OCI-LY7 (cell line): Measurements from ENCODE around the gene TCAP. TPM values are rescaled to one million over a fixed set of nuclear protein-coding genes. Genes with fewer than 3 reads are reported as not detected.

ENCODE experiments used
- BruUV-seq: library from RNA; stranded (reverse); fragments of 400-500 nt; replicated peaks from 2 replicates; lab custom pipeline; 2021; lab: Mats Ljungman, UMichigan
- CTCF ChIA-PET: fragments of 300-600 bp; sonication (Branson Sonifier 250); formaldehyde crosslinking; loops from one replicate; lab custom pipeline; 2022; ENCODE audit warnings: antibody characterized with exemption; ENCODE audit not compliant: unreplicated experiment; lab: Charles Lee
- POLR2A ChIA-PET: fragments of 300-600 bp; sonication (Branson Sonifier 250); formaldehyde crosslinking; loops from one replicate; lab custom pipeline; 2022; ENCODE audit warnings: antibody characterized with exemption; lab: Charles Lee
- DNase-seq: peaks from one replicate; pipeline ENCODE4 v3.0.0-alpha.2; 2015; ENCODE audit warnings: low spot score
- H2AFZ ChIP-seq: fragments of 200-600 bp; sonication (generic), shearing (Covaris generic); 2 replicates; pipeline ENCODE4 v1.6.1; 2014; ENCODE audit warnings: mild to moderate bottlenecking, antibody characterized with exemption, low read length, moderate library complexity
- H3K27ac ChIP-seq: fragments of 200-600 bp; sonication (generic); 2 replicates; pipeline ENCODE4 v1.5.1; 2014; ENCODE audit warnings: mixed run types, low read depth, mild to moderate bottlenecking, moderate library complexity, low read length, inconsistent platforms; ENCODE audit not compliant: poor library complexity, severe bottlenecking
- H3K36me3 ChIP-seq: fragments of 200-600 bp; sonication (generic); 2 replicates; pipeline ENCODE4 v1.6.1; 2014; ENCODE audit warnings: mild to moderate bottlenecking, antibody characterized with exemption, low read length, moderate library complexity, mixed read lengths; ENCODE audit not compliant: insufficient read depth
- H3K4me1 ChIP-seq: fragments of 200-600 bp; sonication (generic); 2 replicates; pipeline ENCODE4 v1.5.1; 2014; ENCODE audit warnings: mild to moderate bottlenecking, low read length; ENCODE audit not compliant: insufficient read depth, poor library complexity, severe bottlenecking
- H3K4me2 ChIP-seq: fragments of 200-600 bp; sonication (generic); 2 replicates; pipeline ENCODE4 v1.6.1; 2014; ENCODE audit warnings: mild to moderate bottlenecking, low read length
- H3K4me3 ChIP-seq: fragments of 200-600 bp; sonication (generic); 2 replicates; pipeline ENCODE4 v1.5.1; 2014; ENCODE audit warnings: mild to moderate bottlenecking, low read depth, low read length; ENCODE audit not compliant: poor library complexity, severe bottlenecking
- H3K79me2 ChIP-seq: fragments of 200-600 bp; sonication (generic); 2 replicates; pipeline ENCODE4 v1.6.1; 2016; ENCODE audit warnings: low read depth, mild to moderate bottlenecking, low read length, moderate library complexity, mixed read lengths; ENCODE audit not compliant: insufficient read depth
- H3K9me2 ChIP-seq: fragments of 200-600 bp; sonication (generic); 2 replicates; pipeline ENCODE4 v1.6.1; 2016; ENCODE audit warnings: mild to moderate bottlenecking, low read length, mixed read lengths; ENCODE audit not compliant: insufficient read depth
- H3K9me3 ChIP-seq: fragments of 200-600 bp; sonication (generic); 2 replicates; pipeline ENCODE4 v1.6.1; 2014; ENCODE audit warnings: mild to moderate bottlenecking, mixed run types, low read length, mixed read lengths
- H4K20me1 ChIP-seq: fragments of 200-600 bp; sonication (generic); 2 replicates; pipeline ENCODE4 v1.6.1; 2014; ENCODE audit warnings: mild to moderate bottlenecking, antibody characterized with exemption, low read length, moderate library complexity, mixed read lengths; ENCODE audit not compliant: insufficient read depth
- CTCF ChIP-seq: fragments of 200-600 bp; sonication (generic); conservative IDR thresholded peaks from 2 replicates; pipeline ENCODE4 v1.5.1; 2014; ENCODE audit warnings: mild to moderate bottlenecking, antibody characterized with exemption, low read length, moderate library complexity, mixed read lengths
- EZH2phosphoT487 ChIP-seq: fragments of 200-600 bp; sonication (generic); IDR thresholded peaks from 2 replicates; pipeline ENCODE4 v1.6.1; 2018; ENCODE audit warnings: low read depth, borderline replicate concordance, mild to moderate bottlenecking, mixed run types, antibody characterized with exemption, low read length, moderate library complexity, mixed read lengths
- intact Hi-C: fragments of 100-400 bp; cut with micrococcal nuclease; formaldehyde crosslinking; loops from one replicate; pipeline ENCODE4 v1.10.0; 2022; ENCODE audit not compliant: unreplicated experiment
- total RNA-seq, 2 experiments: library from RNA; depleted of rRNA in 1 of 2; stranded (reverse); fragments of >200 nt in 1 of 2; shearing (Covaris generic) in 1 of 2; gene quantifications; 2 replicates each; pipeline ENCODE4 v1.2.3, GENCODE V29; 2014 to 2022

TCAP gene
- total RNA-seq, 2 experiments from 2014 or later, result 1.5 to 2.7 TPM

- Histone ChIP-seq H3K4me1 (no peaks in the 10 kb centered on the region), H3K4me3 (no peak overlapping the region), H3K9me2 (no peaks in the 10 kb centered on the region), H2AFZ (no peak overlapping the region), H4K20me1 (no peaks in the 10 kb centered on the region; the same call in 1 of the 2 replicates), H3K4me2 (no peak overlapping the region), H3K9me3 (no peaks in the 10 kb centered on the region), H3K79me2 (no peaks in the 10 kb centered on the region), H3K36me3 (peaks cover 21% of the 10 kb centered on the region; the same call in 1 of the 2 replicates), H3K27ac (no peak overlapping the region)
- no peak for TF ChIP-seq EZH2phosphoT487
- no peak for TF ChIP-seq CTCF
- no TSS peak for BruUV-seq
- no peak for DNase-seq
- POLR2A ChIA-PET, result no interaction called here
- intact Hi-C loops, result no loop called here
- CTCF ChIA-PET, result no interaction called here
These were observed 15.0 kb upstream of the TCAP start for GRCh38 chr17:39650121-39650579.

- POLR2A ChIA-PET, result no interaction called here
- H3K27ac ChIP-seq, result no peak overlapping the region
- CTCF ChIA-PET, result interaction anchor here (0.5 to 0.6 kb wide), 2 partner anchors 16 to 146 kb away, joined by 3 read pairs; partner anchors contain the start of gene PNMT
- H3K4me3 ChIP-seq, result no peak overlapping the region
- H2AFZ ChIP-seq, result no peak overlapping the region
- BruUV-seq, result no TSS peak
- no peaks in the 10 kb centered on the region for H3K9me3 ChIP-seq
- DNase-seq, result no peak
- H3K4me1 ChIP-seq, result no peaks in the 10 kb centered on the region
- H3K79me2 ChIP-seq, result no peaks in the 10 kb centered on the region
- H3K9me2 ChIP-seq, result no peaks in the 10 kb centered on the region
- intact Hi-C loops, result no loop called here
- H4K20me1 ChIP-seq, result no peaks in the 10 kb centered on the region; the same call in 1 of the 2 replicates
- H3K4me2 ChIP-seq, result no peak overlapping the region
- H3K36me3 ChIP-seq, result peaks cover 16% of the 10 kb centered on the region; the same call in 1 of the 2 replicates
- no peak for TF ChIP-seq EZH2phosphoT487
- no peak for TF ChIP-seq CTCF
These were observed 13.1 kb upstream of the TCAP start for GRCh38 chr17:39651923-39652586.
